Measurements from ENCODE around the gene DPF3.

The DPF3 gene

DNA sequence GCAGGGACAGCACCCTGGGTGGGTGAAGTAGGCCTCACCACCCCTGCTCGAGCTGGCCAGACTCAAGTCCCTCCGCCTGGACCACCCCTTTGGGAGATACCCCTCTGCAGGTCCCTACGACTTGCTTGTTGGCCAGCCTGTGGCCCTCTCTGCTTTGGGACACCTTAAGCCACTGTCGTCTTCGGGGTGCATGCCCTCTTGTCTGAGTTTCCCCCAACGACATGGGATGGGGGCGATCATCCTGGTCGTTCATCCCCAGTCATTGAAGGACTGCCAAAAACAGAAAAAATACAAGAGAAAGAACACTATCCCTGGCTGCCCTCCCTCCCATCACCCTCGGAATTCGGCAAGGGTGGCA is 151.1 kb downstream of the DPF3 start:
- DNase-seq (ENCODE audit: low spot score) = no peak

DNA sequence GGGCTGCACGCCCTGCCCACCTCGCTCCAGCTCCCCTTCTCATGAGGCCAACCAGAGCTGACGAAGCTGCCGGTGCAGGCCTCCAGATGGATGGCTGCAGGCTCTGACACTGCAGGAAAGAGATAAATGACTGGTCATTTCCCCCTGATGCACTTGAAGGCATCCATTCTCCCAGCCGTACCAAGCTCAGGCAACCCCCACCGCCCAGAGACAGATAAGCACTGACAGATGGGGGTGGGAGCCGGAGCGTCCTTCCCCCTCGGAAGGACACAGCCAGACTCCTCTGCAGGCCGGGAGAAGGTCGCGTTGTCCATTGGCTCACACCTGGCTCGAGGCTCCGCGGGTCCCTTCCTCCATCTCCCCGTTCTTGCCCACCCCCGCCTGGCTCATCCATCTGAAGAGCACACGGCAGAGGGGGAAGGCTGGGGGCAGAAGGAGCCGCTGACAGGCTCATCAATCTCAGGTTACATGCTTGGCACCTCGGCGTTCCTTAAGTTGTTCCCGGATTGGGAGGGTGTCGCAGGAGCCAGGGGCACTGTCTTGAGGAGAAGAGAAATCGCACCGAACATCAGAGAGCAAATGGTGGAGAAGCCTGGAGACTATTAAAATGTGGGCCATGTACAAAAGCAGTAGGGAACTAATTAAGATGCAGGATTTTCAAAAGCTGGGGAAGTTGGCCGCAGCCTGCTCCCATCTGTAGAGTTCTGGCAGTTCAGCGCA is 151.6 kb downstream of the DPF3 start:
- no peak for DNase-seq (ENCODE audit: low spot score)

DNA sequence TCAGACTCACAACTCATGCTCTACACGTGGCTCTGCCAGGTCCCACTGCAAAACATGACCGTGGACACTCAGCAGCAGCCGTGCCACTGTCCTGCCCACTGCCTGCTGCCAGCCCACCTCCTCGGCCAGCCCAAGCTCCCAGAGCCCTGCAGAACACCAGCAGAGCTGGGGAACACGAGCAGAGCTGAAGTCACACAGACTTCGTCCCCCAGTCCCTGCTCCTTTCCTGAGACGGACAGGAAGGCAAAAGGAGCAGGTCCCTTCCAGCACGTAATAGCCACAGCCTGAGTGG is 152.1 kb downstream of the DPF3 start:
- no peak for DNase-seq (ENCODE audit: low spot score)

DNA sequence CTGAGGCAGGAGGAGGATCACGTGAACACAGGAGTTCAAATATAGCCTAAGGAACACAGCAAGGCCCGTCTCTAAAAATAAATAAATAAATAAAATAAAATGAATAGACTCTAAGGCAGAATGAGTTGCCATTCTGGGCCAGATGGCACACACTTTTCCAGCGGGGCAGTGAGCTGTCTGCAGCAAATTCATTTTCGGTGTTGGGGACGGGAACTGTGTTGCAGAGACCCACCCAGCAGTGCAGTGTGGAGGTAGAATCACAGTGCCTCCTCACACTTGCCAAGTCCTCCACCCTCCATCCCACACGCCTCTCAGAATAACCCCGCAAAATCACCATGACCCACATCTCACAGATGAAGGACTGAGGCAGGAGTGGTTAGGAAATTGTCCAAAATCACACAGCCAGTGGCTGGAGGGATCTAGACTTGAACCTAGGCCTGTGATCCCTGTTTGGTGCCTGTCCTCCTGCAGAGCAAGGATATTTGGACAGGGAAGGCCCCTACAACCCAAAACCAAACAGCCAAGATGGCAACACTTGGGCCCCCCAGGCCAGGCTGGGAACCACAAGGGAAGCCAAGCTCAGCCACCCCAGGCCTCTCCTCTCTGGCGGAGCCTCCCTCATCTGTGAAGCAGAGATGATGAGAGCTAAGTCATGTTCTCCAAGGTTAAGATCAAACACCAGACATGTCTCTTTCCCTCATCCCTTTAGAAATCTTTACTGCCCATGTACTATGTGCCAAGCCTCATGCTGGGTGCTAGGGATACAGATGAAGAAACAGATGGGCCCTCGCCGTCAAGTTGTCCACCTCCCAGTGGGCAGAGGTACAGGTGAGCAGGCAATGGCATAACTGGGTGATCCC is 152.7 kb downstream of the DPF3 start:
- no peak for DNase-seq (ENCODE audit: low spot score)

DNA sequence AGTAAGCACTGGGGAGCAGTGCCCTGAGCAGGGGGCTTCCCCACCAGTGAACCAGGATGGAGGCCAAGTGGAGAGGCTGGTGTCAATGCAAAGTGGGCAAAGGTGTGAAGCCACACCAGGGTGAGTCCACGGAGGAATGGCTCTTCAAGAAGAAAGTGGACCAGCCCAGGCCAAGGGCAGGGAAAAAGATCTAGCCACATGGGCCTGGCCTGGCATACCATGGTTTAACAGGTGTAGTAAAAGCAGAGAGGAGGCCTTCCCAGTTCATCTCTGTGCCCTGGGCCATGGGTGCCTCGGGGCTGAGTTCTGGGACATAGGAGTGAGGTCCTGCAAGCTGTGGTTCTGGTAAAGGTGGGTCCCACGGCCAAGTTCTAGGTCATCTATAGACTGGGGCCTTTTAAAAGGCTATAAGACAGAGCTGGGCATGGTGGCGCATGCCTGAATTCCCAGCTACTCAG is 153.4 kb downstream of the DPF3 start:
- no peak for DNase-seq (ENCODE audit: low spot score)

DNA sequence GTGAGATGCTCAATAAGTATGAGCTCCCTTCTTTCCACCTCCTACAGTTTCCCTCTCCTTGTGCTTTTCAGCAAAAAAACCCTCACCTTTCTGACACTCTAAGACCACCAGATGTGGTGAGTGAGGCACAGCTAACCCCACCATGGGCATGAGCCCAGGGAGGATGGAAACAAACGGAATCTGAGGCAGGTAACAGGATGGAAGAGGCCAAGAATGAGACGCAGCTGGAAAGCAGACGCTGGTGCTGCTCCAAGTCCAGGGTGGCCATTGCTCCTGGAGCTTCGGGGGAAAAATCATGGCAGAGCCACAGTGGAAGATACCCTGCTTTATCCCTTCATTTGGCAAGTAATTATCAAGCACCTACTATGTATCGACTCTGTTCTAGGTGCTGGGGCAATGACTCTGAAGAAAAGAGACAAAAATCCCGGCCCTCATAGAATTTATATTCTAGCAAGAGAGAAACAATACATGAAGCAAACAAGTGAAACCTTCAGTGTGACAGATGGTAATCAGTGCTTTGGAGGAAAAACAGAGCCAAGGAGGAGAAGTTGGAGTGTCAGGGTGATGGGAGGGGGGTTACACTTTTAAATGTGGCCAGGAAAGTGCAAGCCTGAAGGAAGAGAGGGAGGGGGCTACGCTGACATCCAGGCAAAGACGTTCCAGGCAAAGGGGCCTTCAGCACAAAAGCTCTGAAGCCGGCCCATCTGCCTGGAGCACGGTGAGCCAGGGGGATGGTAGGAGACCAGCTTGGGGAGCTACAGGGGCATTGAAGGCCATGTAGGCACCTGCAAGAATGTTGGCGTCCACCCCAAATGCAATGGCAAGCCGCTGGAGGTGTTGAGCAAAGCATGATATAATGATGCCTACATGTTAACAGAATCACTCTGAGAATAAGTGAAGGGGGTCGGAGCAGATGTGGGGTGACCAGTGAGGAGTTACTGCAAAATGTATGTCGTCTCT is 154.2 kb downstream of the DPF3 start:
- no peak for DNase-seq (ENCODE audit: low spot score)

DNA sequence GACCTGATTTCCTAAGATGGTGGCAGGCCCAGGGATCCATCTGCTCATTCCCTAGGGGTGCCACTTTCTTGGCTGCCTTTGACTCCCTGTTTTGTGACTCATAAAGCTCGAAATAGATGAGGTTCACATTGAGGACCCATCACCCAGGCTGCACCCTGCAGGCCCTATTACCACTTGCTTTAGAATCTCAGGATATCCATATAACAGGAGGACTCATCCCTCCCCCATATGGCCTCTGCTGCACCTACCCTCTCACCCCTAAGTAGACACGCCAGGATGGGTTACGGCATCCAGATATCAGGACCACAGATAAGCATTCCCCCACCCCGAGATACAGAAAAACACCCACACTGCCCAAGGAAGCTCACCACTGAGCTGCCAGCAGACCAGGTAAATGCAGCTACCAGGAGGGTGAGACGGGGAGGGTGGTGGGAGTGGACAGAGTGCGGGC is 155.7 kb downstream of the DPF3 start:
- DNase-seq (ENCODE audit: low spot score) = no peak

DNA sequence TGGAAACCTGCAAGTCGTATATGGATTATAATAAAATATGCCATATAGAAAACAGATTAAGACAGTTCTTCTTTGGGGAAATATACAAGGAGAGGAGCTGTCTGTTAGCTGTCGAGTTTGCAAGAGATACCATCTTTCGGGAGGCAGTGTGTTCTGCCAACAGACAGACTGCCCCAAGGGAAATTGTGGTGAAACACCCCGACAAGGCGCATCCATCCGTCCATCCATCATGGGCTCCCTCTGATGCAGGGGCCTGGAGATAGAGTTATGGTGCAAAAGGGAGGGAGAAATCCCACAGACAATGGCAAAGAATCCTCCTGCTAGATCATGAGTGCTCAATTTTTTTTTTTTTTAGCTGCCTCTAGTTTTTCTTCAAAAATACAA is 156.3 kb downstream of the DPF3 start:
- DNase-seq (ENCODE audit: low spot score) = no peak

DNA sequence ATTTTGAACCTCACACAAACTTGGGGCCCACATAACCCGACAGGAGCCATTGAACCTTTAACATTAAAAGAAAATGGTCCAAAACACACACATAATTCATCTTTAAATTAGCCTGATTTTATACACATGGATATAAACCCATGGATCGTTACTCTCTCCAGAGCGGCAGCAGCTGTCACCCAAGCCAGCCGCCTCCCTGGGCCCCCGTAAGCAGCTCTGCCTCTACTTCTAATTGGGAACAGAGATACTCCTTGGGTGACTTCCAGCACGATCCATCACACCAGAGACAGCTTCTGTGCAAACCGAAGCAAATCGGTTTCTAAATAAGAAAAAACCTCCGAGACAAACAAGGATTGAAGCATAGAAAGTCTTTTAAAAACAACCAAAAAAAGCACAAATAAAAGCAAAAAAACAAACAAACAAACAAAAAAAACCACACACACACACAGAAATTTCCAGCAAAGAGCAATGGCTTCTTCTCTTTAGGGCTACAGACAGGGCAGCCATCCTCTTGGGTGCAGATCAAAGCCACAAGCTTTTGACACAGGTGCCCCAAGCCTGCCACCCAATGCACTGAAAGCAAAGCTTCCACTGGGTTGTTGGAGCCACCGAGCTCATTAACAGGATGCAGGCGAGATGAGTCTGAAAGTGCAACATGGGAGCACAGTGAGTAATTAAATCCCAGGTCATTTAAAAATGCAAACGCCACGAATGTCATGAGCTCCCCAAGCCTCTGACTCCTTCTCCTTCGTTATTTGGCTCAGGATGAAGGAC is 156.9 kb downstream of the DPF3 start:
- no peak for DNase-seq (ENCODE audit: low spot score)

DNA sequence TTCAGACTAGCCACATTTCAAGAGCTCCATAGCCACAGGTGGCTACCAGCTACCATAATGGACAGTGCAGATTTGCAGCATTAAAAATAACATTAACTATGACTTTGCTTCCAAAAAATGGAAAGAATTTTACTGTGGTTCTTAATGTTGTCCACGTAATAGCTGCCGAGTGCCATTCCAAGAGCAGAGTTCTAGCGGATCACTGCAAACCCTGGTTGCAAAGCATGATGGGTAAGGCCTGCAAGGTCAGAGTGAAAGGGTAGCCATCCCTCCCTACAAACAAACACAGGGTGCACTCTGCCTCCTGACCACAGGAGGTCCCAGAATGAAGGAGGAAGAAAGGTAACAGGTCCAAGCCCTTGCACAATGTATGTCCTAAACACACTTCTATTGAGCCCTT is 157.6 kb downstream of the DPF3 start:
- peak; percentile 61 for DNase-seq (ENCODE audit: low spot score)

DNA sequence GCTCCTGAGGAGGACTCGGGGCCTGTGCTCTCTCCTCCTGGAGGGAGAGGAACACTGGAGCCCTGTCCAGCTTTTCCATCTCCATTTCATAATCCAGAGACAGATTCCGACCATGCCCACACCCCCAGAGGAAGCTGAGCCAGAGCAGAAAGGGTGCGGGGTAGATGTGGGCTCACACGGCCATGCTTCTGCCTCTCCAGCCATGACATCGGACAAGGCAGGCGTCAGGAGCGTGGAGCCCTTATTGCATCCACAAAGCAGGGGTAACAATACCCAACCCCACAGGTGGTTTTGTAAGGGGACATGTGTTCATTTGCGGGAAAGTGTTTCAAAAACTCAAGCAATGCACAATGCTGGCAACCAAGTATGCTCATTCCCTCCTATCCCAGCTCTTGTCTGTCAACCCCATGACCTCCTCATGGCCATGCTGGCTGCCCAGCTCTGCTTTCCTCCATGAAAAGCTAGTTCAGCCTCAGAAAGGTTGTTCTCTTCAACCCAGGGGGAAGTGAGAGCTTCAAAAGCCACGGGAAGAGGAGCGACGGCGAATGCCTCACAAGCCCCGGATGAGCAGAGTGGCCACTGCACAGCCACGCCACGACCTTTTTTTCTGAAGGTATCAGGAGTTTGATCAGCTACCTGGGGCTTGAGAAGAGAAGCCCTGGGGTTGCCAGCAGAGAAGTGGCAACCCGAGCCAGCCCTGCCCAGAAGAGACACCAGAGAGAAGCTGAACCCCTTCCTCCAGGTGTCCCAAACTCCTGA is 161.7 kb downstream of the DPF3 start:
- no peak for DNase-seq (ENCODE audit: low spot score)

DNA sequence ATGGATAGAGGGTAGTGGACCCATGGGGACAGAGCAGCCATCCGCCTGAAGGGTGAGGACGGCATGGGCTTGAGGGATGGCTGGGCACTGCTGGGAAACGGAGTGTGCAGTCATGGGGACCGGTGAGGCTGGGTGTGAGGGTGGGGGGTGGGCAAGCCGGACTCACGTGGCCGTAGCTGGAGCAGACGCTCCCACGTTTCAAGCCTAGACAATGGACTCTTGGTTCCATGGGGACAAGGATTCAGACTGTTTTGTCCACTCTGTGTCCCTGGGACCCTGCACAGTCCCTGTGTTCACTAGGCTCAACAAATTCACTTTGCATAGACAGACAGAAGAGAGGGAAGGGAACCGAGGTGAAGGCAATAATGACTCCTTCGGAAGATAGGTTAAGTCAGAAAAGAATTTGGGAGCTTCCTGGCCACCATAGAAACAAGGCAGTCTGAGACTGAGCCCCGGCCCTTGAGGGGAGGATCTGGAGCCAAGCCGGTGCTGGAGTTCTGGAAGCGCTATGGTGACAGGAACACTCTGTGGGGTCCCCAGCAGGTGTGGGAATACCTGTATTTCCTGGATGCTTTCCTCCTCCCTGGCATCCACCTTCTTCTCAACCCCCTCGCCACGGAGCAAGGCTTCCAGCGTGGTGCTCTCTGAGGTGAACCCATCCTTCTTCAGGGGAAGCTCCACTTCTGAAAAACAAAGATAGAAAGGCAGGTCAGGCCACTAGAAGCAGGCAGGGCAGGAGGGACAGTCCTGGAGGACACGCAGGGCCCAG is 162.5 kb downstream of the DPF3 start:
- no peak for DNase-seq (ENCODE audit: low spot score)

DNA sequence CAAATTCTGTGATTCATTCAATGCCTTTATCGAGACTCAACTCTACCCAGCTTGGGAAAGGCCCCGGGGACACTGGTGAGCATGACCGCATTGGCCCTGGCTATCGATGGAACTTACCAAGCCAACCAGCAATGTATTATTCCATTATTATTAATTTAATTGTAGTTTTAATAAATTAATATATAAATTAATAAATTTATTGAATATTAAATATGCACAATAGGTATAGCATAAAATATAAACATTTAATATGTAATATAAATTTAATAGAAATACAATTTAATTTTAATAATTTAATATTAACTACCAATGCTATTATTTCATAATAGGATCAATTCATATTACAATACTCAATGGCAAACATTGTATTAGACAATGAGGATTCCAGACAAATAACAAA is 163.4 kb downstream of the DPF3 start:
- DNase-seq (ENCODE audit: low spot score) = no peak

DNA sequence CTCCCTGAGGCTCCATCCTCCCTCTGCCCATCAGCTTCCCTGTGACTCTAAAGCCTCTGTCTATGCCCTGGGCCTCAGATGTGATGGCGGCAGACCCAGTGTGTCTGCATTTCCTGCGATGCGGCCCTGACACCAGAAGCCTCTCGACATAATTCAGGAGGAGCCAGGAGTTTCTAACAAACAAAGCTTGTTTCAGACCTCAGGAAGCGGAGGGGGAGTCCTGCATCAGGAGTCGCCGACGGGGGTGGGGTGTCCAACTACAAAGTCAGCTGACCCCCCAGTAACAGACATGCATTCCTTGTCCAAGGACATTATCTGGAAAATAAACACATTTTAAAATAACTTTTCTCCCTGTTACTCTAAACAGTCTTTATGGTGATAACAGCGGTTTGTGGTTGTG is 167.5 kb downstream of the DPF3 start:
- DNase-seq (ENCODE audit: low spot score) = peak; percentile 56

DNA sequence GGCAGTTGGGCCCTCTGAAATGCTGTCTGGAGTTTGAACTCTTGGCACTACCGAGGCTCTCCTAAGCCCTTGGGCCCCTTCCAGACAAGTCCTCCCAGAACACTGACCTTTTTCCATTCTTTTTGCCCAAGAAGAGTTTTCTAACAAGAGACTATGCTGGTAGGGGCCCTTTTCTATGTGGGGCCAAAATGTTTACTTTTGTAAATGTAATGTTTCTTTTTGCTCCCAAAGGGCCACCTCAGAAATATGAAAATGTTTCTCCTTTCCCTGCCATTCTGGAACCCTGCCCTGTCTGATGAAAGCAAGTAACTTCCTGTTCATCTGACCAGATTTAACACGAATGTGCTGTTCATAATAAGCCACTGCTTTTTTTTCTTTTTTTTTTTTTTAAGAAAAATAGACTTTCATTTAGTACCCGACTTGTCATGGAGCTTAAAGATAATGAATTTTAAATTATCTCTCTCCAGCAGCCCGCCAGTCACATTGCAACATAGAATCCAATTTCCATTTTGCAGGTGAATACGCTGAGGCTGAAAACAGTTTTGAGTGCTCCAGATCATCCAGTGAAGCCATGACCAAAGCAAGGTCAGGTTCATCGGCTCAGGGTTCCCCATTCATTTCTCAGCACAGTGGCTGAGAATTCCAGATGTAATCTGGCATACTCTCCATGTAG is 169.9 kb downstream of the DPF3 start:
- DNase-seq (ENCODE audit: low spot score) = peak; percentile 38

DNA sequence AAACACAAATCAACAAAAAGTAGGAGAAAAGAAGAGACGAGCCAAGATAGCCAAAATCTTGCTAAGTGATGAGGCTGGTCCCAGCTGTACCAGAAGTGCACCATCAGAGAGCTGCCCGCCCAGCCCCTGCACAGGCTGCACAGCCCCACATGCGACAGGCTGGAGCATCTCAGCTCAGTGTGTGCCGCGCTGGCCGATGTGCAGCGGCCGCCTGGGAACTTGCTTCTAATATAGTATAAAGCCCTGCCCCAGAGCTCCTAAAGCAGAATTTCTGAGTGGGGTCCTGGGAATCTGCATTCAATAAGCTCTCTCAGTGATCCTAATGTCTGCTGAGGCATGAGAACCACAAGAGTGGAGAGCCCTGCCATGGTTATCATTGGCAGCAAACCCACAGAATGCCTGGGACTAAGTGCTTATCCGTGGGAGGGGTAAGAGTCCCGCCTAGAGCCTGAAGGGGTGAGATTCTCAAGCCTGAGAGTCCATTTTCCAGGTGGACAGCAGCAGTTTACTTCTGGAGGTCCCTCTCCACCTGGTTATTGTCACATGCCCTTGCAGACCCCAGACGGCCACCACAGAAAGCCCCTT is 171.6 kb downstream of the DPF3 start:
- DNase-seq (ENCODE audit: low spot score) = no peak

DNA sequence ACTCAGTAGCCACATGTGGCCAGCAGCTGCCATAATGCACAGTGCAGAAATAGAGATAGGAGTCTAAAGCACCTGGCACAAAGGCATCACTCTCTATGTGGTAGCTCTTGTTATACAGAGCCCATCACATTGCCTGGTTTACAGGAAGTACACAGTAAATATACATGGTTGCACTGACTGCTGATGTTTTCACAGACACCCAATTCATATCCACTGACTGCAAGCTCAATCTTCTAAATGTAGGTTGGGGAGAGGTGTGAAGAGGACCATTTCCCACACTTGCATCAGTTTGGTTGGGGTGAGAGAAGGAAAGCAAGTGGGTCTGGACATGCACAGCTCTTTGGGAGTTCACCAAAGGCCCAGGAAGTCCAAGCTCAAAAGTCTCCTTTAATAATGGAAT is 172.8 kb downstream of the DPF3 start:
- DNase-seq (ENCODE audit: low spot score) = no peak

DNA sequence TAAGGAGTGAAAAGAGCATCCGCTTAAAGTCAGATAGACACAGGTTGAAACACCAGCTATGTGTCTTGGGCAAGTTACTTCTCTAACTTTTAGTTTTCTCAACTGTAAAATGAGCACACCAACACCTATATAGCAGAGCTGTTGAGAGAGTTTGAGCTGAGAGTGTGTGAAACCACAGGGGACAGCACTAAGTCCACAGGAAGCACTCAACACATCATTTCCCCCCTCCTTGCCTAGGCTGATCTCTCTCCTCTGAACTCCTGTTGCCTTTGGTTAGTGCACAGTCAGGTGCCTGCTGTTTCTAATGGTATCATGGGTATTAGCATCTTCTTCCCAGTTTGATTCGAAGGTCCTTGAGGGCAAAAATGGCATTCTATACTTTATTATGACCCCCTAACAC is 176.7 kb downstream of the DPF3 start:
- DNase-seq (ENCODE audit: low spot score) = no peak

DNA sequence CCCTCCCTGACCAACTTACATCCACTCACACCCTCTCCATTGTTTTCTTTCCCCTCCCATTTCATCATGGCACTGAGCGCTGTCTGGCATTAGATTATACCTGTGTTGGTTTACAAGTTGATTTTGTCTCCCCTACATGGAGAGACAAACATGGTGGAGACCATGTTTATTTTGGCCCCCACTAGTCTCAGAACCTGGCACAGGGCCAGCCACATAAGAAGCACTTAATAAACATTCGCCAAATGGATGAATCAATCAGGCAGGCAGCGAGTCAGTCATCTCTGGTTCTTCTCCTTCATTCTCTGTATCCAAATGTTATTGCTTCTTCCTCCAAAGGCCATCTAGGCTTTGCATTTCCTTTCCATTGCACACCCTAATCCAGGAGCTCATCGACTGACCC is 177.4 kb downstream of the DPF3 start:
- no peak for DNase-seq (ENCODE audit: low spot score)
